IMR-90 (cell line): Measurements from ENCODE around the gene ABCB1. TPM values are rescaled to one million over a fixed set of nuclear protein-coding genes. Genes with fewer than 3 reads are reported as not detected.

Experiments
- ATAC-seq: fragments of 200-7000 bp; cut with Tn5 transposase; 2 replicates; pipeline ENCODE4 v1.9.1; 2020; ENCODE audit warnings: low read depth, mild to moderate bottlenecking, moderate library complexity
- BruUV-seq: library from RNA; stranded (reverse); fragments of 400-500 nt; replicated peaks from 2 replicates; lab custom pipeline; 2021; lab: Mats Ljungman, UMichigan
- CTCF ChIA-PET: fragments of 300-600 bp; formaldehyde crosslinking; extraction: SDS; loops from one replicate; lab custom pipeline; 2021; ENCODE audit warnings: antibody characterized with exemption; lab: Yijun Ruan, JAX
- POLR2A ChIA-PET: fragments of 300-600 bp; sonication (Branson Sonifier 250); formaldehyde crosslinking; loops from one replicate; lab custom pipeline; 2022; ENCODE audit warnings: antibody characterized with exemption; ENCODE audit not compliant: unreplicated experiment; lab: Charles Lee
- DNase-seq: peaks from one replicate; pipeline ENCODE4 v3.0.0; 2013
- H2AFZ ChIP-seq: replicated peaks from 2 replicates; pipeline ENCODE3; 2013; ENCODE audit warnings: low read length, mild to moderate bottlenecking; ENCODE audit not compliant: poor library complexity
- H2AK5ac ChIP-seq: 2 replicates; pipeline ENCODE4 v1.6.1; 2013; ENCODE audit warnings: low read depth, low read length, inconsistent platforms
- H2AK9ac ChIP-seq: replicated peaks from 2 replicates; pipeline ENCODE3; 2013; ENCODE audit warnings: mild to moderate bottlenecking, low read depth, low read length, moderate library complexity; ENCODE audit not compliant: poor library complexity
- H2BK120ac ChIP-seq: 2 replicates; pipeline ENCODE4 v1.6.1; 2013; ENCODE audit warnings: low read depth, low read length, inconsistent platforms
- H2BK15ac ChIP-seq: 3 replicates; pipeline ENCODE4 v1.6.1; 2013; ENCODE audit warnings: low read depth, low read length, inconsistent platforms
- H2BK20ac ChIP-seq: 2 replicates; pipeline ENCODE4 v1.6.1; 2013; ENCODE audit warnings: low read depth, mild to moderate bottlenecking, inconsistent platforms, low read length, moderate library complexity
- H2BK5ac ChIP-seq: 2 replicates; pipeline ENCODE4 v1.6.1; 2013; ENCODE audit warnings: mild to moderate bottlenecking, low read depth, low read length, inconsistent platforms; ENCODE audit not compliant: poor library complexity, severe bottlenecking
- H3K14ac ChIP-seq: replicated peaks from 2 replicates; pipeline ENCODE4 v1.6.1; 2013; ENCODE audit warnings: low read depth, low read length, inconsistent platforms
- H3K18ac ChIP-seq: 2 replicates; pipeline ENCODE4 v1.6.1; 2013; ENCODE audit warnings: low read depth, low read length, control low read depth
- H3K23ac ChIP-seq: 2 replicates; pipeline ENCODE4 v1.6.1; 2013; ENCODE audit warnings: low read depth, low read length, inconsistent platforms
- H3K27ac ChIP-seq: 2 replicates; pipeline ENCODE4 v1.5.1; 2013; ENCODE audit warnings: mild to moderate bottlenecking, control low read depth, low read length; ENCODE audit not compliant: insufficient read depth
- H3K27me3 ChIP-seq: 2 replicates; pipeline ENCODE4 v1.6.1; 2013; ENCODE audit warnings: low read length; ENCODE audit not compliant: control insufficient read depth, insufficient read depth
- H3K36me3 ChIP-seq: 2 replicates; pipeline ENCODE4 v1.6.1; 2013; ENCODE audit warnings: low read length, mixed read lengths; ENCODE audit not compliant: control insufficient read depth, insufficient read depth
- H3K4ac ChIP-seq: 2 replicates; pipeline ENCODE4 v1.6.1; 2013; ENCODE audit warnings: low read depth, low read length, inconsistent platforms
- H3K4me1 ChIP-seq: 2 replicates; pipeline ENCODE4 v1.6.1; 2013; ENCODE audit warnings: low read length, mixed read lengths; ENCODE audit not compliant: control insufficient read depth, insufficient read depth
- H3K4me2 ChIP-seq: 2 replicates; pipeline ENCODE4 v1.6.1; 2013; ENCODE audit warnings: low read depth, mild to moderate bottlenecking, control low read depth, low read length, moderate library complexity
- H3K4me3 ChIP-seq: 2 replicates; pipeline ENCODE4 v1.5.1; 2013; ENCODE audit warnings: low read depth, mild to moderate bottlenecking, control low read depth, low read length, moderate library complexity; ENCODE audit not compliant: insufficient read depth
- H3K56ac ChIP-seq: 2 replicates; pipeline ENCODE4 v1.6.1; 2013; ENCODE audit warnings: low read length, inconsistent platforms; ENCODE audit not compliant: insufficient read depth; ENCODE audit errors: extremely low read depth
- H3K79me1 ChIP-seq, 2 experiments: 2 replicates each; pipeline ENCODE4 v1.6.1; 2013; ENCODE audit warnings: low read length in 2 of 2, inconsistent platforms in 1 of 2, low read depth in 1 of 2
- H3K9ac ChIP-seq: 2 replicates; pipeline ENCODE4 v1.6.1; 2013; ENCODE audit warnings: low read depth, low read length, control low read depth
- H3K9me1 ChIP-seq: 2 replicates; pipeline ENCODE4 v1.6.1; 2013; ENCODE audit warnings: low read length, inconsistent platforms; ENCODE audit not compliant: insufficient read depth
- H3K9me3 ChIP-seq: 2 replicates; pipeline ENCODE4 v1.6.1; 2013; ENCODE audit warnings: low read length; ENCODE audit not compliant: control insufficient read depth, insufficient read depth
- H4K20me1 ChIP-seq: 2 replicates; pipeline ENCODE4 v1.6.1; 2013; ENCODE audit warnings: low read length, inconsistent platforms; ENCODE audit not compliant: insufficient read depth
- H4K5ac ChIP-seq: 2 replicates; pipeline ENCODE4 v1.6.1; 2013; ENCODE audit warnings: mild to moderate bottlenecking, low read depth, low read length, control low read depth
- H4K8ac ChIP-seq, 2 experiments: 2 replicates each; pipeline ENCODE4 v1.6.1; 2013; ENCODE audit warnings: low read depth in 2 of 2, low read length in 2 of 2, control low read depth in 1 of 2, inconsistent platforms in 1 of 2
- H4K91ac ChIP-seq: 2 replicates; pipeline ENCODE4 v1.6.1; 2013; ENCODE audit warnings: low read depth, low read length, inconsistent platforms; ENCODE audit not compliant: insufficient read depth
- BHLHE40 ChIP-seq: fragments of 150-350 bp; IDR thresholded peaks from 2 replicates; pipeline ENCODE4 v1.6.1; 2016; ENCODE audit warnings: mild to moderate bottlenecking, low read depth, low read length
- CEBPB ChIP-seq: IDR thresholded peaks from 2 replicates; pipeline ENCODE4 v1.6.1; 2012; ENCODE audit warnings: low read depth, low read length, improper control_type of control experiment
- CHD1 ChIP-seq: IDR thresholded peaks from 2 replicates; pipeline ENCODE4 v1.6.1; 2012; ENCODE audit warnings: low read depth, low read length, improper control_type of control experiment
- CTCF ChIP-seq: conservative IDR thresholded peaks from 2 replicates; pipeline ENCODE4 v1.5.1; 2012; ENCODE audit warnings: mild to moderate bottlenecking, low read depth, low read length, improper control_type of control experiment
- FOS ChIP-seq: fragments of 150-350 bp; IDR thresholded peaks from 2 replicates; pipeline ENCODE4 v1.6.1; 2016; ENCODE audit warnings: low read depth, low read length
- MAFK ChIP-seq: IDR thresholded peaks from 2 replicates; pipeline ENCODE4 v1.6.1; 2012; ENCODE audit warnings: low read depth, low read length, improper control_type of control experiment
- MAZ ChIP-seq: IDR thresholded peaks from 2 replicates; pipeline ENCODE4 v1.6.1; 2012; ENCODE audit warnings: low read depth, mild to moderate bottlenecking, low read length, improper control_type of control experiment, moderate library complexity, borderline replicate concordance
- MXI1 ChIP-seq: IDR thresholded peaks from 2 replicates; pipeline ENCODE4 v1.6.1; 2012; ENCODE audit warnings: low read depth, mild to moderate bottlenecking, low read length, moderate library complexity, borderline replicate concordance
- NFE2L2 ChIP-seq: fragments of 150-350 bp; IDR thresholded peaks from 2 replicates; pipeline ENCODE4 v1.6.1; 2016; ENCODE audit warnings: low read depth, mild to moderate bottlenecking, low read length
- POLR2A ChIP-seq: IDR thresholded peaks from 2 replicates; pipeline ENCODE4 v1.6.1; 2012; ENCODE audit warnings: mild to moderate bottlenecking, low read depth, low read length
- RAD21 ChIP-seq: IDR thresholded peaks from 2 replicates; pipeline ENCODE4 v1.6.1; 2012; ENCODE audit warnings: low read length, improper control_type of control experiment
- RCOR1 ChIP-seq: IDR thresholded peaks from 2 replicates; pipeline ENCODE4 v1.6.1; 2012; ENCODE audit warnings: mild to moderate bottlenecking, low read length, improper control_type of control experiment; ENCODE audit not compliant: insufficient replicate concordance
- RFX5 ChIP-seq: IDR thresholded peaks from 2 replicates; pipeline ENCODE4 v1.8.0; 2012; ENCODE audit warnings: low read depth, mild to moderate bottlenecking, low read length, moderate library complexity
- SMC3 ChIP-seq: fragments of 150-350 bp; IDR thresholded peaks from 2 replicates; pipeline ENCODE4 v1.6.1; 2016; ENCODE audit warnings: low read depth, mild to moderate bottlenecking, antibody characterized with exemption, low read length, moderate library complexity
- WGBS, 2 experiments: methylation state at CpG; one replicate each; pipeline versions ENCODE4 v1.1.5 to v1.1.7; 2013; ENCODE audit warnings: missing lambda C conversion rate in 2 of 2; ENCODE audit not compliant: insufficient read length in 1 of 2; ENCODE audit errors: extremely low coverage in 2 of 2; 5-methylcytosine and 5-hydroxymethylcytosine counted together
- dilution Hi-C: fragments of 300-500 bp; cut with HindIII; formaldehyde crosslinking; loops from one replicate; pipeline ENCODE4 v1.14.3; 2018; ENCODE audit warnings: low sequenced_read_pairs; ENCODE audit not compliant: unreplicated experiment
- in situ Hi-C: fragments of 300-500 bp; cut with MboI; formaldehyde crosslinking; loops from 3 replicates; pipeline ENCODE4 v1.14.3; 2019; ENCODE audit warnings: low sequenced_read_pairs, inconsistent platforms, mixed read lengths
- intact Hi-C: fragments of 100-400 bp; cut with micrococcal nuclease; formaldehyde crosslinking; loops from 2 replicates; pipeline ENCODE4 v1.10.0; 2022
- polyA plus RNA-seq, 3 experiments: library from polyadenylated mRNA; depleted of rRNA; stranded (reverse); fragments of >200 nt; gene quantifications; 2 replicates each; pipeline ENCODE4 v1.2.3, GENCODE V29; 2012; ENCODE audit warnings: low replicate concordance in 1 of 3
- total RNA-seq: library from RNA; depleted of rRNA; stranded (reverse); fragments of >200 nt; gene quantifications from 2 replicates; pipeline ENCODE4 v1.2.3, GENCODE V29; 2012
- TF ChIP-seq, protein P1 (sequence below): fragments of 150-350 bp; IDR thresholded peaks from 2 replicates; pipeline ENCODE4 v1.6.1; 2017; ENCODE audit warnings: mild to moderate bottlenecking, antibody characterized with exemption, low read length, low read depth
- TF ChIP-seq, protein P2 (sequence below): fragments of 150-350 bp; IDR thresholded peaks from 2 replicates; pipeline ENCODE4 v1.6.1; 2016; ENCODE audit warnings: low read depth, mild to moderate bottlenecking, low read length, moderate library complexity, borderline replicate concordance

The ABCB1 gene
- total and polyA plus RNA-seq, 2 of the 4 experiments (the other 2 are of a cell fraction), result 0.80 to 0.90 TPM

- no peak overlapping the region for H2BK15ac ChIP-seq
- no peak overlapping the region for H4K5ac ChIP-seq
- no peaks in the 10 kb centered on the region for H3K9me3 ChIP-seq
- ChIA-PET POLR2A (no interaction called here), CTCF (no interaction called here)
- intact Hi-C loops (no loop called here), in situ Hi-C loops (no loop called here), dilution Hi-C loops (no loop called here)
- no TSS peak for BruUV-seq
- H3K56ac ChIP-seq, result no peak overlapping the region
- H3K9me1 ChIP-seq, result no peaks in the 10 kb centered on the region
- ATAC-seq, result no peak
- TF ChIP-seq MAFK (no peak), POLR2A (no peak), CEBPB (no peak), NFE2L2 (no peak), BHLHE40 (no peak), RCOR1 (no peak), MAZ (no peak), CHD1 (no peak), RFX5 (no peak), MXI1 (no peak), RAD21 (no peak), CTCF (no peak), FOS (no peak), SMC3 (no peak)
- TF ChIP-seq, protein P1, sequence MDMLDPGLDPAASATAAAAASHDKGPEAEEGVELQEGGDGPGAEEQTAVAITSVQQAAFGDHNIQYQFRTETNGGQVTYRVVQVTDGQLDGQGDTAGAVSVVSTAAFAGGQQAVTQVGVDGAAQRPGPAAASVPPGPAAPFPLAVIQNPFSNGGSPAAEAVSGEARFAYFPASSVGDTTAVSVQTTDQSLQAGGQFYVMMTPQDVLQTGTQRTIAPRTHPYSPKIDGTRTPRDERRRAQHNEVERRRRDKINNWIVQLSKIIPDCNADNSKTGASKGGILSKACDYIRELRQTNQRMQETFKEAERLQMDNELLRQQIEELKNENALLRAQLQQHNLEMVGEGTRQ, result no peak
- TF ChIP-seq, protein P2, sequence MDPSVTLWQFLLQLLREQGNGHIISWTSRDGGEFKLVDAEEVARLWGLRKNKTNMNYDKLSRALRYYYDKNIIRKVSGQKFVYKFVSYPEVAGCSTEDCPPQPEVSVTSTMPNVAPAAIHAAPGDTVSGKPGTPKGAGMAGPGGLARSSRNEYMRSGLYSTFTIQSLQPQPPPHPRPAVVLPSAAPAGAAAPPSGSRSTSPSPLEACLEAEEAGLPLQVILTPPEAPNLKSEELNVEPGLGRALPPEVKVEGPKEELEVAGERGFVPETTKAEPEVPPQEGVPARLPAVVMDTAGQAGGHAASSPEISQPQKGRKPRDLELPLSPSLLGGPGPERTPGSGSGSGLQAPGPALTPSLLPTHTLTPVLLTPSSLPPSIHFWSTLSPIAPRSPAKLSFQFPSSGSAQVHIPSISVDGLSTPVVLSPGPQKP, result no peak
- no peaks in the 10 kb centered on the region; the same call in 1 of the 2 replicates for H3K27me3 ChIP-seq
- no peak overlapping the region for H3K4ac ChIP-seq
- no peaks in the 10 kb centered on the region for H3K4me1 ChIP-seq
- no peak overlapping the region for H3K27ac ChIP-seq
- no peak overlapping the region for H2AK5ac ChIP-seq
- no peak overlapping the region for H4K8ac ChIP-seq
- no peak for DNase-seq
- no peak overlapping the region for H3K23ac ChIP-seq
- no peak overlapping the region for H3K4me3 ChIP-seq
- H2BK120ac ChIP-seq, result no peak overlapping the region
- no peak overlapping the region for H3K14ac ChIP-seq
- H4K20me1 ChIP-seq, result no peaks in the 10 kb centered on the region
- WGBS, 2 experiments, result 50% methylated on average over 1 of the region's 3 CpGs; no CpG with 5 or more reads in 1 of the 2 experiments
- no peak overlapping the region for H2BK20ac ChIP-seq
- H4K91ac ChIP-seq, result no peak overlapping the region
- no peak overlapping the region for H3K4me2 ChIP-seq
- no peak overlapping the region for H2BK5ac ChIP-seq
- H2AK9ac ChIP-seq, result no peak overlapping the region
- no peak overlapping the region for H3K18ac ChIP-seq
- no peak overlapping the region for H3K9ac ChIP-seq
- no peaks in the 10 kb centered on the region for H3K36me3 ChIP-seq
- no peaks in the 10 kb centered on the region for H3K79me1 ChIP-seq
- H2AFZ ChIP-seq, result no peak overlapping the region
These were observed 19.0 kb downstream of the ABCB1 start for GRCh38 chr7:87581723-87582122.
